DMS 273 treated with DMSO at 0.1 percent for 48 hours (cell line): Measurements from ENCODE around the gene NLRC5.
"Not testable (repeated sequence)": the region's sequence is repeated elsewhere in the genome, so short reads cannot be mapped to it uniquely, and the experiment has no call there.

Experiments
- DNase-seq: peaks from one replicate; lab custom pipeline; 2025; lab: John Stamatoyannopoulos, UW

The NLRC5 gene

DNA sequence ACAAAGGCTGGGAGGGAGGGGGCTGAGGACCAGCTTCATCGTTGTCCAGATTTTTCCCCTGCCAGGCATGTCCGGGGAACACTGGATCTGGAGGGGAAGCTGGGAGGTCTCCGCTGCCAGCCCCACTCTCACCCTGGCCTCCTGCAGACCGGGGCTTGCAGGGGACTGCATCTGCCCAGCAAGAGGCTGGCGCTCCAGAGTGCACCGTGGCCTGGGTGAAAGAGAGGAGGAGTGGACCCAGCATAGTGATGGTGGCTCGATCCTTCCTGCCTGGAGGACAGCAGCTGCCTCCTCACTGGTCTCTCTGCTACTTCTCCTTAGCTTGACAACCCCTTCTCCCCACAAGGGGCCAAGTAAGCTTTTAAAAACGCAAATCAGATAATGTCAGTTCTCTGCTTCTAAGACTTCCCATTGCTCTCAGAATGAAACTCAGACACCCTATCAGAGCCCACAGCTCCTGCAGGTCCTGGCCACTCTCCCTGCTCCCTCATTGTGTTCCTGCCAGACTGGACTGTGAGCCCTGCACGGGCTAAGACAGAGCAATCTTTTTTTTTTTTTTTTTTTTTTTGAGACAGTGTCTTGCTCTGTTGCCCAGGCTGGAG is 118.1 kb downstream of the NLRC5 start:
- no peak for DNase-seq

DNA sequence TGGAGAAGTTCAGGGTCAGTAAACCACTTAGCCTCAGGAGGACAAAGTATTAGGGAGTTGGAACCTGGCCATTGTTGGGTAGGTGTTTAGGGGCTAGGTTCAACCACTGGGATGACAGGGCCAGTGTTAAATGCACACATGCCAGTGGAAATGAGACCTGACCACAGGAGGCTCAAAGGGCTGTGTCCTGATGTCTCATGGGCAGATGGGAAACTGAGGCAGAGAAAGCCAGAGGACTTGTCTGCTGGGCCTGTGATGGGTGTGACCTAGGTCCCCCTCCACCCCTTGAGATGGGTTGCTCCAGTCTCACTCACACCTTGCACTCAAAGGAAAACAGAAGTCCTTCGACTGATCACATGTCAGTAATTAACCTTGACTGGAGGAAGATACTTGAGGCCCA is 119.1 kb downstream of the NLRC5 start:
- DNase-seq: no peak

DNA sequence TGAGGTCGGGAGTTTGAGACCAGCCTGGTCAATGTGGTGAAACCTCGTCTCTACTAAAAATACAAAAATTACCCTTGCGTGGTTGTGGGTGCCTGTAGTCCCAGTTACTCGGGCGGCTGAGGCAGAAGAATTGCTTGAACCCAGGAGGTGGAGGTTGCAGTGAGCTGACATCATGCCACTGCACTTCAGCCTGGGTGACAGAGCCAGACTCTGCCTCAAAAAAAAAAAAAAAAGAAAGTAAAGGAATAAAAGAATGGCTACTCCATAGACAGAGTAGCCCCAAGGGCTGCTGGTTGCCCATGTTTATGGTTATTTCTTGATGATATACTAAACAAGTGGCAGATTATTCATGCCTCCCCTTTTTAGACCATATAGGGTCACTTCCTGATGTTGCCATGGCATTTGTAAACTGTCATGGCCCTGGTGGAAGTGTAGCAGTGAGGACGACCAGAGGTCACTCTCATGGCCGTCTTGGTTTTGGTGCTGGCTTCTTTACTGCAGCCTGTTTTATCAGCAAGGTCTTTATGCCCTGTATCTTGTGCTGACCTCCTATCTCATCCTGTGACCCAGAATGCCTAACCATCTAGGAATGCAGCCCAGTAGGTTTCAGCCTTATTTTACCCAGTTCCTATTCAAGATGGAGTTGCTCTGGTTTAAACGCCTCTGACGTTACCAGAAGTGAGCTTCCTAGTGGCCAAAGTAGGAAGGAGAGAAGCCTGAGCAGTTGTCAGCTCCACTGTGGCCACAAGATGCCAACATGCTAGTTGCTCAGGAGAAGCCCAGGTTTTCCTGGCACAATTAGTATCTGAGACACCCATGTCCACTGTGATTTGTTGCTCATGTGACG is 120.1 kb downstream of the NLRC5 start:
- DNase-seq: not testable (repeated sequence)

DNA sequence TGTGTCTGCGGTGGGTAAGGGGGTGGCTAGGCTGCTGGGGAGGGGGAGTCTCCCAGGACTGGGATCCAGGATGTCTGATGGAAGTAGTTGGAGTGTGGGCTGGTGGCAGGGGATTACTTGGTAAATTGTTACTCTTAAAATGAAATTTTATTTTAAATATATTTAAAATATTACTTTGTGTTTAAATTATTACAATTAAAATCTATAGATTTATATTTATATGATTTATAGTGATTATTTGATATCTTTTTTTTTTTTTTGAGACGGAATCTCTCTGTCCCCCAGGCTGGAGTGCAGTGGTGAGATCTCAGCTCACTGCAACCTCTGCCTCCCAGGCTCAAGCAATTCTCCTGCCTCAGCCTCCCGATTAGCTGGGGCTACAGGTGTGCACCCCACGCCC is 121.6 kb downstream of the NLRC5 start:
- DNase-seq: no peak

DNA sequence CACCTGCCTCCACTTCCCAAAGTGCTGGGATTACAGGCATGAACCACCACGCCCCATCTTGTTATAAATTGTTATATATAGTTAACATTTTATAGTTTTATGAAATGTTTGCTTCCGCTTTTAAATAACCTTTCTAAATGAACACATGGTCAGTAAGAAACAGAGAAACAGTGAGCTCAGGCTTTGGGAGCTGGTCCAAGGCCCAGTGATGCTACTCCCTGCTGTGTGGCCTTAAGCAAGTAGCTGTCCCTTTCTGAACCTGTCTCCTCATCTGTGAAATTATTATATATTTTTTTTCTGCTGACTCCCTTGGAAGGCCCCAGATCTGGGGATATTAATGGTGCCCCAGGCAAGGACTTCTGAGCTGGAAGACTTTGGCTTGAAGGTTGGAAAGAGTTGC is 122.1 kb downstream of the NLRC5 start:
- no peak for DNase-seq

DNA sequence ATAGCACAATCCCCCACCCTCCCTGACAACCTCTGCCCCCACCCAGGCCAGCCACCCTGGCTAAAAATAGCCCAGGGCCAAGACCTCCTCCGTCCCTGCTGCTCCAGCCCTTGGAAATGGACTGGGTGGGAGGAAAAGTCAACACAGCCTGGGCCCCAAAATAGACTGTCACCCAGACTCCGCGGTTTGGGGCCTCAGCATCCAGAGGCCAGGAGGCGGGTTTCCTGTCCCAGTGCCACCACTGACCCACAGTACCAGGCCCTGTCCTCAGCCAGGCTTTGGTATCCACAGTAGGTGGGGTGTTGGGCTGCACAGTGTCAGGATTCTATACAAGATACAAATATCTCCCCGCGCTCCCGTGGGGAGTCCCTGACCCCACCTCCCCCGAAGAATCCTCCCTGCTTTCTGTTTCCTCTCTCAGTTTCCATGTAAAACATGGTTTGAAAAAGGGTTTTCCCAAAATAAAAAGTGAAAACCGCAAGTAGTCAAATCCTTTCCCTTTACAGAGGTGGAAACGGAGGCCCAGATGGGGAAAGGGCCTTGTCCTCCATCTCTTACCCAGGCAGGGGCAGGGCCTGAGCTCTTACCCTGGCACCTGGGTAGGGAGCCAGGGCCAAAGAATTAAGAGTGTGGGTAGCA is 123.2 kb downstream of the NLRC5 start:
- DNase-seq: no peak

DNA sequence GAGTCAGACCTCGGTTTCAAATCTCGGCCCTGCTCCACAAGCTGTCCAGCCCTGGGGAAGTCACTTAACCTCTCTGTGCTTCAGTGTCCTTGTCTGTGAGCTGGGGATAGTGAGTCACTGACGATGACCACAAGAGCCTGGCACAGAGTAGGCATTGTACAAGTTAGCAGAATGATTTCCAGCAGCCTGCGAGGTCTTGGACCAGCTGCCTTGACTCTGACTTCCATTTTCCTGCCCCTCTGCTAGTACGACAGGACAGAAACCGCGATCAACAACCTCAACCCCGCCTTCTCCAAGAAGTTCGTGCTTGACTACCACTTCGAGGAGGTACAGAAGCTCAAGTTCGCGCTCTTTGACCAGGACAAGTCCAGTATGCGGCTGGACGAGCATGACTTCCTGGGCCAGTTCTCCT is 123.7 kb downstream of the NLRC5 start:
- no peak for DNase-seq

DNA sequence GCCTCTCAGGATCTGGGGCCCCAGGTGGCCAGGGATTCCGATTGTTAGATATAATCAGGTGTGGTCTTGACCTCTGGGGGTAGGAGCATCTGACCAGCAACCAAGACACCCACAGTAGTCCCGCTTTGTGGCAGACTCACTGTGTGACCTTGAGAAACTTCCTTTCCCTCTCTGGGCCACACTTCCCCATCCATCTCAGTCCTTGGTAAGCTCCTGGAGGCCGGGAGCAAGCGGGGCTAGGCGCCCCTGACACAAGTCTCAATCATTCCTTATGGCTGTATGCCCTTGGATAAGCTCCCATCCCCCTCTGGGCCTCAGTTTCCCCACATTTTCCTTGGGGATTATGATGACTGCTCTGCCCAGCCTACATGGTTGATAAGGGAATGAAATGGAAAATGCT is 124.3 kb downstream of the NLRC5 start:
- no peak for DNase-seq

DNA sequence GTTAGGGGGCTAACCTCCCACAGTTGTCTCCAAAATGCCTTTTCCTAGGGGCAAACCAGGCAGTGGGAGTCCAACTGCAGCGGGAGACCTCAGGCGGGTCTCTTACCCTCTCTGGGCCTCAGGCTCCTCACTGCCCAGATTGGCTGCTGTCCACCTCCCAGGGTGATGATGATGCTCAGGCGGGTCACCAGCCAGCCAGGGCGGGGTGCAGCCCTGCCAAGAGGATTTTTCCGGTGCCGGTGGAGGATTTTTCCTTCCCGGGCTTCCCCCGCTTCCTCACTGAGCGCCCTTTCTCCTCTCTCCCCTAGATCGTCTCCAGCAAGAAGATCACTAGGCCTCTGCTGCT is 125.8 kb downstream of the NLRC5 start:
- DNase-seq: no peak

DNA sequence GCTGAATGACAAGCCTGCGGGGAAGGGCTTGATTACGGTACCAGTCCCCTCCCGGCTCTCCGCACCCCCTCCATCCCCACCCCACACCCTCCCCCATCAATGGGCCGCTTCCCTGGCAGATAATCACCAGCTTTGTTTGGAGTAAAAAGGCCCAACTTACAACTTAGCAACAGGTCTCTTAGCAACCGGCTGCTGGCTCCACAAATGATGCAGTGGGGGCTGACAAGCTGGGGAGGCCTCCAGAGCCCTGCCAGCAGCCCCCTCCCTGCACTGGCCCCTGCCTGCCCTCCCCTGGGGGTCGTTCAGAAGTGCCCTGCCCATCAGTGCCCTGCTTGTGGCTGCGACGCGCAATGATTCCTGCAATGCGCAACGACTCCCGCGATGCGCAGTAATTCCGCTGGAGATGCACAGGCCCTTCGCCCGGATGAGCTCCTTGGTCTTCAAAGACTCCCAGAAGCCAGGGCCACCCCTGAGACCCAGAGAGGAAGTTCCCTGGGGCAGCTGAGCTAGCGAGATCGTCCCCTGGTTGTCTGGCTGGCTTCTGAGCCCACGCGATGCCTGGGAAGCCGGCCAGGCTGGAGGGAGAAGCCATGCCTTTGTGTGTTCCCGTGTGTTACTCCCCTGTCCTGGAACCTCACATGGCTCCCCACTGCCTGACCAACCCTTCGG is 126.3 kb downstream of the NLRC5 start:
- no peak for DNase-seq

DNA sequence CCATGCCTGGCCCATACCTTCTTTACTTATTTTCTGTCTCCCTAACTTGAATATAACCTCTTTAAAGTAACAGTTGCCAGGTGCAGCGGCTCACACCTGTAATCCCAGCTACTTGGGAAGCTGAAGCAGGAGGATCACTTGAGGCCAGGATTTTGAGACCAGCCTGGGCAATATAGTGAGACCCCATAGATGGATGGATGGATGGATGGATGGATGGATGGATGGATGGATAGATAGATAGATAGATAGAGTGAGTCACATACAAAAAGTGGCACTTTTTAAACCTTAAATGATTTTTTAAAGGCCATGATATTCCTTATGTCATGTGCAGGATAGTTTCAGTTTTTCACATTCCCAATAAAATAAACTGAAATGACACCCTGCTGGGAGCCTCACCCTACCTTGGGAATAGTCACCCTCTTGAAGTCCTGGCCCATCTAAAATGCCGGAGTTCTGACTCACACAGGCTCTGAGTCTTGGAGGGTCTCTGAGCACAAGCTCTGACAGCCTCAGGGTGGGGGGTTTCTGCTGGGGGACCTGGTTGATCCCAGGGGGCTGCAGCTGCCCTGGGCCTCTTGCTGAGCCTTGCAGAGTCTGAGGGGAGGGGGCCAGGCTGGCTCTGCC is 129.2 kb downstream of the NLRC5 start:
- DNase-seq: no peak

DNA sequence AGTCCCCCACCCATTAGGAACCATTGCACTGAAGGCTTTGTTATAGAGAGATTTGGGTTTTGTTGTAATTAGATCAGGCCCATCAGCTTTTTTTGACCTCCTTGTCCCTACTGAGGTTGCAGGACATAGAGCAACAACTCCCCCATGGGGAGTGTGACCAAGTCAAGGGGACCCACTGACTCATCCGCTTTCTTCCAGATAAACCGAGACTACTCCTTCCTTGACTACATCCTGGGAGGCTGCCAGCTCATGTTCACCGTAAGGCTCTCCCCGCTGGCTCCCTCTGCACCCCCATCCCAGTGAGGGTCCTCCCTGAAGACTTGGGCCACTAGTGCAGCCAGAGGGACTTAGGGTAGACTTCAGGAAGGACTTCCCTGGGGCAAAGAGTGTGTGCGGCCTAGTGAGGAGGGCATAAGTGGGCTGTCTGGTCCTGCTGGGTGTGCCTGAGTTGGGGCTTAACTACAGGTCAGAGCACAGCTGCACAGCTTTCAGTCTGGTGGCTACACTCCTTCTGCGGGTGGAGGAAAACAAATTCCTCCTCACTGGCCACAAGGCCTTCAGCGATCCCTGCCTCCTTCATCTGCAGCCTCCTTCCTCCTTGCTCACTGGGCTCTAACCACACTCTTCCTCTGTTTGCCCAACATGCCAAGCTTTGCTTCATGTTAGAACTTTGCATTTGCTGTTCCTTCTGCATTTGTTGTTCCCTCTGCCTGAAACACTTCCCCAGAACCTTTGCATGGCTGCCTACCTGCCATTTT is 134.0 kb downstream of the NLRC5 start:
- no peak for DNase-seq

DNA sequence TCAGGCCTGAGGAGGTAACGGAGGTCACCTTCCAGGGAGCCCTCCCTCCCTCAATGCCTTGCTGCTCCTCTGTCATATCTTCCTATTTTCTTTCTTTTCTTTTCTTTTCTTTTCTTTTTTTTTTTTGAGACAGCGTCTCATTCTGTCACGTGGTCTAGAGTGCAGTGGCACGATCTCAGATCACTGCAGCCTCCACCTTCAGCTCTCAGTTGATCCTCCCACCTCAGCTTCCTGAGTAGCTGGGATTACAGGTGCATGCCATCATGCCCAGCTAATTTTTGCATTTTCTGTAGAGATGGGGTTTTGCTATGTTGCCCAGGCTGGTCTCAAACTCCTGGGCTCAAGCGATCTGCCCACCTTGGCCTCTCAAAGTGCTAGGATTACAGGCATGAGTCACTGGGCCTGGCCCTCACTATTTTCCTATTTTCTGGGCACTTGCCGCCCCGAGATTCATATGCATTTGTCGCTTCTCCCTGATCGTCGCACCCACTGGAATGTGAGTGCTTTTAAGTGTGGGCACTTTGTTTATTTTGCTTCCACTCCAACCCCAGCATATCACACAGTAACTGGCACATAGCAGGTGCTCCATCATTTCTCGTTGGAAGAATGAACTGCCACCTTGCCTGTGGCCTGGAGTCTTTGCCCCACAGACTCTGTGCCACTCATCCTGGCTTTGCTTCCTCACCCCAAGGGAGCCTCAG is 134.8 kb downstream of the NLRC5 start:
- no peak for DNase-seq

DNA sequence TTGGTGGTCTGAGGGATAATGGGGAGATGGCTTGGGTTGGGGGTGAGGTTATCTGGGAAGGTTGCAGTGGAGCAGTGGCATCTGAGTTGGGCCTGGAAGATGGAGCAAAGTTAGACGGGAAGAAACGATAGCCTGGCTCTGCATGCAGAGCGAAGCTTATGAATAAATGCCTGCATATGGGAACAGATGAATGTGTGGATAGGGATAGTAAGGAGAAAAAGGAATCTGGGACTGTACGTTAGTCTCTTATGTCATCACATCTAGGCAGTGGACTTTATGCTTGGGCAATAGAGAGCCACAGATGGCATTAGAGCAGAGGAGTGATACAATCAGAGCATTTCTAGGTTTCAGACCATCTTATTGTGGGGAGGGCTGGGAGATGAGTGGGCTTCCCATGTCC is 136.0 kb downstream of the NLRC5 start:
- no peak for DNase-seq

DNA sequence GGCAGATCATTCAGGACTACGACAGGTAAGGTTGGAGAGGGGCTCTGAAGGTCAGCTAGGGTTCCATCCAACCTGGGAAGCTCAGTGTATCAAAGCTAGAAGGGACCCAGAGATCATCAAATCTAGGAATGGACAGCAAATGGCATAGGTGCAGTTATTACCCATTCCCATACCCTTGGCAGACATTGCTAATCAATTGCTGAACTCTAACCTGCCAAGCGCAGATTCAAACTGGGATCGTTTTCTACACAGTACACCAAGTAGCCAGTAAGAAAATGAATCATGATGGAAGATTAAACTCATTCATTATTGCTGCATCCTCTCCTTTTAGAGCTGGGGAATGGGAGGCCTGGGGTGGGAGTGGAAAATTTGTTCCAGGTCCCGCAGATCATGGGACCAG is 136.6 kb downstream of the NLRC5 start:
- DNase-seq: no peak

DNA sequence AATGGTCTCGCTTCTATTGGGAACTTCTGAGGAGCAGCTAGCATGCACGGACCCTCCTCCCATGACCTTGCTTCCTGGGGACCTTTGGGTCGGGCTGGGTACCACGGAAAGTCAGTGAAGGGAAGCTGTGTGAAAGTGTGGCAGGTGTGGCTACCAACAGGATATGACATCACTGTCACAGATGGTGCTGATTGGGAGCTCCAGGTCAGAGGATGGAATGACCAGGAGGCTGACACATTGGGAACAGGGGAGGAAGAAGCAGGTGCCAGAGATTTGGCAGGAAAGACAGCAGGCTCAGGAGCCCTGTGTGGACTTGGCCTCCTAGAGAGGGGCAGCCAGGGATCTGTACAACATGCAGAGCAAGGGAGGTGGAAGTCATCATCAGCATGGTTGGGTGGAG is 137.1 kb downstream of the NLRC5 start:
- no peak for DNase-seq

DNA sequence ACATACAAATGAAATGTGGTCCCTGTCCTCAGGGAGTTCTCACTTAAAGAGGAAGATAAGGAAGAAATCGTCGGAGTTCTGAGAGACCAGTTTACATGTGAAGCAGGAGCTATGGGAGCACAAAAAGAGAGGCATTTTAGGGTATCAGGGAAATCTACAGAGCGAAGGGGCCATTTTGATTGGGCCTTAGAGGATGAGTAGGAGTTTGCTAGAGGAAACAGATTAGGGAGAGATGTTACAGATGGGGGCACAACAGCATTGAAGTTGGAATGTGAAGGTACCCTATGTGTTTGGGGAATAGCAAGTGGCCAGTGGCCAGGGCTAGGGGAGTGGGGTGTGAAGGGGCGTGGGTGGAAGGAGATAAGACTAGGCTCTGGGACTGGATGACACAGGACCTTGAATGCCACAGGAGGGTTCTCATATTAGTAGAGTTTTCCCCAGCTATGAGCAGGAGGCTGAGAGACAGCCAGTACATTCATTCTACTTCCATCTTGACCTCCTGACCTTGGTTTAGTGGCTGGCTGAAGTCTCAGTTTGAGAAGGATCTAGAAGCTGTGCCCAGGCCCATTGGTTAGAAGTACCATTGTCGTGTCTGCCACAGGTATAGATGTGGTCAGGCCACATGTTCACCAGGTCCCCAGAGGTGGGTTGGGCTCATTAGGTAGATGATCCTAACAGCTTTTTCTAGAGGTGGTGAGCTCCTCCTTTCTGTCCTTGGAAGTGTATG is 137.8 kb downstream of the NLRC5 start:
- DNase-seq: no peak

DNA sequence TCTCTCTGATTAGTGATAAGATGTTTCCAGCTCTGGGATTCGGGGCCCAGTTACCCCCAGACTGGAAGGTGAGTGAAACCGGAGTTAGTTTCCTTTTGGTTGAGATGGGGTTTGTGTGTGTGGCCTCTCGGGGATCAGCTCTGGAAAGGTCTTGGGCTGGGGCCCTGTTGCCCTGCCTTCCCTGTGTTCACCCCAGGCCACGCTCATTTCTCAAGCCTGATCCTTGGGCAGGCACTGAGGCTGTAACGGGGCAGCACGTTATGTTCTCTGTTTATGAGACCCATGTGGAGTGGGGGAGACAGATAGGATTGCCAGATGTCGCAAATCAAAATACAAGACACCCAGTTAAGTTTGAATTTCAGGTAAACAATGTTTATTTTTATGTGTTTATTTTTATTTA is 138.5 kb downstream of the NLRC5 start:
- DNase-seq: no peak

DNA sequence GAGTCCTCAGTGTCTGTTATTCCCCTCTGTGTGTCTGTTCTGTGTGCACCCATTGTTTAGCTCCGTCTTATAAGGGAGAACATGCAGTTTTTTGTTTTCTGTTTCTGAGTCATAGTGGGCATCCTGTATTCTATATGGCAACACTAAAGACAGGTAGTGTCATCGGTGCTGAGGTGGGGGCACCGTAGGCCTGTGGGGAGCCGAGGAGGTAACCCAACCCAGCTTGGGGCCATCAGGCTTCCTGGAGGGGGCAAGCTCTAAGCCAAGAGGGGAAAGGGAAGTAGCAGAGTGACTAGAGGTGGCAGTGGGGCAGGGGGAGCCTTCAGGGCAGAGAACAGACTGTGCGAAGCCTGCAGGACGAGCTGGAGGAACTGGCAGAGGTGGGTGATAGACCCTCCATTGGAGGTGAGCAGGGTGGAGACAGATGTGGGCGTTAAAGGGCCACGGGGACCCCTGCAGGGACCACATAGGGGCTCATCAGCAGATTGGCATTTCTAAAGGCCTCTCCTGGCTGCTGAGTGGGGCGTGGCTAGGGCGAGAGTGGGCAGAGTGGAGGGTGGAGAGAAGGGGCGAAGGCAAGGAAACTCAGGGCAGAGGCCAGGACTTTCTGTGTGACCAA is 139.5 kb downstream of the NLRC5 start:
- no peak for DNase-seq

DNA sequence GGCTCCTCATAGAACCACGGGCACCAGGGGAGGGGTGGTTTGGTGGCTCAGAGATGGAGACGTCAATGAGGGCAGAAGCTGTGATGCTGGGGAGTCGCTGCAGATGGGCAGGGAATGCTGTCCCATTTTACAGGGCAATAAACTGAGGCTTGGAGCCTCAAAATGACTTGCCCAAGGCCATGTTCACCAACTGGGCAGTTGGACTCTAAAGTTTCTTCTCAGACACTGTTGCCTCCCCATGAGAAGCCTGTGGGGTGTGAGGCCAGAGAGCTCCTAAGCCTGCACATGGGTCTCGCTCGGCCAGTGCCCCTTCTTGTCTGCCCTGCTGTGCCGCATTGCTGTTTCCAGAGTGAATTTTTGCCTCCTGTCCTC is 141.6 kb downstream of the NLRC5 start:
- no peak for DNase-seq
